ENCODE data around the gene NLE1. TPM values are rescaled to one million over a fixed set of nuclear protein-coding genes. Genes with fewer than 3 reads are reported as not detected.

NLE1 gene
- 10 to 100 TPM in 1 of 2 donors, 1 to 10 TPM in 1; 9.1 to 18.5 TPM for total RNA-seq

GRCh38 chr17:35141681-35142466 lies at the start of gene NLE1:
NLE1 (minus strand) TSS chr17:35142303; CDS start chr17:35142275, 28 bp downstream.
- Histone ChIP-seq H3K9ac (ENCODE audit: low read depth in 2 of 2, low read length in 2 of 2) (peak within 1 kb of the TSS; percentile 80 to 91), H3K4me3 (peak within 1 kb of the TSS; percentile 96), H3K27ac (no peak within 1 kb of the TSS), H3K9me3 (no peaks in the 10 kb centered on the region), H3K4me1 (no peaks in the 10 kb centered on the region), H3K36me3 (no peaks in the 10 kb centered on the region), H3K27me3 (no peaks in the 10 kb centered on the region)
- intact Hi-C loops (cut with DNase I) = no loop called here
- TF ChIP-seq, protein P1, sequence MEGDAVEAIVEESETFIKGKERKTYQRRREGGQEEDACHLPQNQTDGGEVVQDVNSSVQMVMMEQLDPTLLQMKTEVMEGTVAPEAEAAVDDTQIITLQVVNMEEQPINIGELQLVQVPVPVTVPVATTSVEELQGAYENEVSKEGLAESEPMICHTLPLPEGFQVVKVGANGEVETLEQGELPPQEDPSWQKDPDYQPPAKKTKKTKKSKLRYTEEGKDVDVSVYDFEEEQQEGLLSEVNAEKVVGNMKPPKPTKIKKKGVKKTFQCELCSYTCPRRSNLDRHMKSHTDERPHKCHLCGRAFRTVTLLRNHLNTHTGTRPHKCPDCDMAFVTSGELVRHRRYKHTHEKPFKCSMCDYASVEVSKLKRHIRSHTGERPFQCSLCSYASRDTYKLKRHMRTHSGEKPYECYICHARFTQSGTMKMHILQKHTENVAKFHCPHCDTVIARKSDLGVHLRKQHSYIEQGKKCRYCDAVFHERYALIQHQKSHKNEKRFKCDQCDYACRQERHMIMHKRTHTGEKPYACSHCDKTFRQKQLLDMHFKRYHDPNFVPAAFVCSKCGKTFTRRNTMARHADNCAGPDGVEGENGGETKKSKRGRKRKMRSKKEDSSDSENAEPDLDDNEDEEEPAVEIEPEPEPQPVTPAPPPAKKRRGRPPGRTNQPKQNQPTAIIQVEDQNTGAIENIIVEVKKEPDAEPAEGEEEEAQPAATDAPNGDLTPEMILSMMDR (IDR thresholded peaks at IDR 0.05) = peak; percentile 91
- peak; percentile 81 for DNase-seq

DNA sequence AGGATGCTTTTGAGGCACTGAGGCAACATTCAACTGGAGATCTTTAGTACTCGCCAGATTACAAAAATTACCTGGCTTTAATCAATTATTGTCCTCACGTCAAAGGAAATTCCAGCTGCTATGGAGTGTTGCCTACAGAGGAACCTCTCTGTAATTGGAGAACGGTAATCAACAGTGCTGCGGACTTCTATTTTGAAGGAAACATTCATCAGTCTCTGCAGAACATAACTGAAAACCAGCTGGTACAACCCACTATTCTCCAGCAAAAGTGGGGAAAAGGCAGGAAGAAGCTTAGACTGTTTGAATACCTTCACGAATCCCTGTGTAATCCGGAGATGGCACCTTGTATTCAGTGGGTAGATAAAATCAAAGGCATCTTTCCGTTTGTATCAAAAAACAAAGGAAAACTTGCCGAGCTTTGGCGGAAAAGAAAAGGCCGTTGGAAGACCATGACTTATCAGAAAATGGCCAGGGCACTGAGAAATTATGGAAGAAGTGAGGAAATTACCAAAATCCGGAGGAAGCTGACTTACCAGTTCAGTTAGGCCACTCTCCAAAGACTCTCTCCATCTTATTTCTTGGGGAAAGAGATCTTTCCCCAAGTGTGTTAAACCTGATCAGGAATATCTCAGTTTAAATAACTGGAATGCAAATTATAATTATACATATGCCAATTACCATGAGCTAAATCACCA lies 49.0 kb upstream of the NLE1 start:
- intact Hi-C loops (cut with DNase I) = no loop called here
- no peak overlapping the region for H3K27ac ChIP-seq
- H3K27me3 ChIP-seq = no peaks in the 10 kb centered on the region
- H3K9ac ChIP-seq (ENCODE audit: low read depth in 2 of 2, low read length in 2 of 2) = no peak overlapping the region
- no peak for DNase-seq
- H3K4me3 ChIP-seq = no peak overlapping the region
- no peaks in the 10 kb centered on the region for H3K9me3 ChIP-seq
- no peaks in the 10 kb centered on the region for H3K4me1 ChIP-seq
- no peaks in the 10 kb centered on the region for H3K36me3 ChIP-seq
- TF ChIP-seq, protein P1 (IDR thresholded peaks at IDR 0.05) = no peak

DNA sequence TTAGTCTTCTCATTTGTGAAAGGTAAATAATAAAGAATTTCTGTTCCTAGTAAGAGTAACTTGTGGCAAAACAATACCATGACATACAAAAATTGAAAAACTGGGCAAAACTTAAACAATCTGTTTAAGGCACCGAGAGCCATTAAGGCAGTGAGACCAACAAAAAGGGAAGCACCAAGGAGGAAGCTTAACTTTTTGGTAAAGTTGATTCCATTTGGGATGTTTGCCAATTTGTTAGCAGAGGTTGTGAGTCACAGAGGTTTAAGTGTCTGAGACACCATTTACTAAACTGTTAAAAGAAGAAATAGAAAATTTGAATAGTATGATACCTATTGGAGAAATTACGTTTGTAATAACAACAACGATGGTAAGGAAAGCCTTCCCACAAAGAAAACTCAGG lies 47.2 kb upstream of the NLE1 start:
- Histone ChIP-seq H3K36me3 (no peaks in the 10 kb centered on the region), H3K9me3 (no peaks in the 10 kb centered on the region), H3K4me1 (no peaks in the 10 kb centered on the region), H3K27ac (no peak overlapping the region), H3K27me3 (no peaks in the 10 kb centered on the region), H3K4me3 (no peak overlapping the region), H3K9ac (ENCODE audit: low read depth in 2 of 2, low read length in 2 of 2) (no peak overlapping the region)
- DNase-seq = no peak
- TF ChIP-seq, protein P1 (IDR thresholded peaks at IDR 0.05) = no peak
- intact Hi-C loops (cut with DNase I) = no loop called here

GRCh38 chr17:35188111-35188510 lies 46.0 kb upstream of the NLE1 start:
- H3K27me3 ChIP-seq = no peaks in the 10 kb centered on the region
- no peak for DNase-seq
- no peaks in the 10 kb centered on the region for H3K9me3 ChIP-seq
- no peaks in the 10 kb centered on the region for H3K4me1 ChIP-seq
- H3K27ac ChIP-seq = no peak overlapping the region
- intact Hi-C loops (cut with DNase I) = no loop called here
- H3K9ac ChIP-seq (ENCODE audit: low read depth in 2 of 2, low read length in 2 of 2) = no peak overlapping the region
- no peak overlapping the region for H3K4me3 ChIP-seq
- no peaks in the 10 kb centered on the region for H3K36me3 ChIP-seq
- TF ChIP-seq, protein P1 (IDR thresholded peaks at IDR 0.05) = no peak

GRCh38 chr17:35187481-35187880 lies 45.4 kb upstream of the NLE1 start:
- TF ChIP-seq, protein P1 (IDR thresholded peaks at IDR 0.05) = no peak
- Histone ChIP-seq H3K36me3 (no peaks in the 10 kb centered on the region), H3K4me3 (no peak overlapping the region), H3K4me1 (no peaks in the 10 kb centered on the region), H3K27me3 (no peaks in the 10 kb centered on the region), H3K27ac (no peak overlapping the region), H3K9ac (ENCODE audit: low read depth in 2 of 2, low read length in 2 of 2) (no peak overlapping the region), H3K9me3 (no peaks in the 10 kb centered on the region)
- no peak for DNase-seq
- intact Hi-C loops (cut with DNase I) = no loop called here

Measured in colonic mucosa (tissue), 4 donors.